K562 (cell line): ENCODE data around the gene PDGFD. TPM values are rescaled to one million over a fixed set of nuclear protein-coding genes. Genes with fewer than 3 reads are reported as not detected.

ENCODE experiments used
- ATAC-seq: fragments of 200-7000 bp; cut with Tn5 transposase; 3 replicates; pipeline ENCODE4 v1.9.1; 2020; ENCODE audit warnings: moderate library complexity
- BruUV-seq: library from RNA; stranded (reverse); fragments of 400-500 nt; replicated peaks from 2 replicates; lab custom pipeline; 2021; lab: Mats Ljungman, UMichigan
- CTCF ChIA-PET: fragments of 300-600 bp; formaldehyde crosslinking; extraction: SDS; loops from one replicate; lab custom pipeline; 2021; ENCODE audit warnings: low intra/inter-chr PET ratio; lab: Yijun Ruan, JAX
- POLR2A ChIA-PET: fragments of 300-600, 350-650 bp; sonication (Branson Sonifier 250); formaldehyde crosslinking; extraction: SDS; loops from one replicate; lab custom pipeline; 2021; ENCODE audit warnings: antibody characterized with exemption, inconsistent platforms; lab: Yijun Ruan, JAX
- DNase-seq, 4 experiments: peaks; one replicate each; pipeline versions ENCODE4 v3.0.0 to v3.0.0-alpha.2; 2011 to 2018; ENCODE audit warnings: low spot score in 3 of 4, mixed read lengths in 3 of 4; ENCODE audit errors: extremely low read depth in 1 of 4
- FAIRE-seq: peaks from 2 replicates; lab custom pipeline; 2011; peaks lifted over from hg19 to GRCh38; lab: Jason Lieb, UNC
- H2AFZ ChIP-seq: 2 replicates; pipeline ENCODE4 v1.6.0; 2011; ENCODE audit warnings: low read depth, low read length, control low read depth, inconsistent platforms
- H3K27ac ChIP-seq: fragments of 200-600 bp; 3 replicates; pipeline ENCODE4 v1.8.0; 2011; ENCODE audit warnings: low read depth, mild to moderate bottlenecking, control low read depth, inconsistent platforms, low read length, moderate library complexity, mixed read lengths; ENCODE audit errors: extremely low read depth
- H3K27me3 ChIP-seq, 2 experiments: fragments of 300-600 bp in 1 of 2; 2 replicates in 1 of 2; 3 replicates in 1 of 2; pipeline versions ENCODE4 v1.6.0 to v1.8.0; 2011; ENCODE audit warnings: inconsistent platforms in 2 of 2, low read length in 2 of 2, mild to moderate bottlenecking in 1 of 2, mixed read lengths in 1 of 2, moderate library complexity in 1 of 2; ENCODE audit not compliant: control insufficient read depth in 2 of 2, insufficient read depth in 2 of 2
- H3K36me3 ChIP-seq: fragments of 300-600 bp; 3 replicates; pipeline ENCODE4 v1.8.0; 2011; ENCODE audit warnings: mild to moderate bottlenecking, low read length, inconsistent platforms; ENCODE audit not compliant: control insufficient read depth, insufficient read depth
- H3K4me1 ChIP-seq, 2 experiments: fragments of 200-600 bp in 1 of 2; replicated peaks in 1 of 2; 2 replicates in 1 of 2; 3 replicates in 1 of 2; pipeline versions ENCODE4 v1.5.1 to v1.8.0; 2011; ENCODE audit warnings: inconsistent platforms in 2 of 2, low read length in 2 of 2, mild to moderate bottlenecking in 1 of 2, mixed read lengths in 1 of 2, moderate library complexity in 1 of 2; ENCODE audit not compliant: control insufficient read depth in 2 of 2, insufficient read depth in 2 of 2
- H3K4me2 ChIP-seq: 2 replicates; pipeline ENCODE4 v1.6.1; 2011; ENCODE audit warnings: low read length, control low read depth, inconsistent platforms, mixed read lengths; ENCODE audit not compliant: insufficient read depth
- H3K4me3 ChIP-seq: fragments of 200-600 bp; sonication (generic), shearing (Covaris generic); 2 replicates; pipeline ENCODE4 v1.5.1; 2016; ENCODE audit warnings: control low read depth, inconsistent platforms
- H3K79me2 ChIP-seq: fragments of 200-600 bp; 3 replicates; pipeline ENCODE4 v1.8.0; 2011; ENCODE audit warnings: low read length, inconsistent platforms; ENCODE audit not compliant: control insufficient read depth, insufficient read depth
- H3K9ac ChIP-seq, 2 experiments: 2 replicates each; pipeline versions ENCODE4 v1.6.0 to v1.6.1; 2011; ENCODE audit warnings: low read depth in 2 of 2, low read length in 2 of 2, control low read depth in 1 of 2, inconsistent platforms in 1 of 2, mild to moderate bottlenecking in 1 of 2, mixed read lengths in 1 of 2; ENCODE audit not compliant: insufficient read depth in 1 of 2
- H3K9me1 ChIP-seq: one replicate; pipeline ENCODE4 v1.6.0; 2011; ENCODE audit warnings: inconsistent platforms, mild to moderate bottlenecking, low read length, moderate library complexity; ENCODE audit not compliant: control insufficient read depth, insufficient read depth
- H3K9me3 ChIP-seq: replicated peaks from 2 replicates; pipeline ENCODE4 v1.5.1; 2011; ENCODE audit warnings: low read depth, low read length, inconsistent platforms; ENCODE audit not compliant: control insufficient read depth, insufficient read depth
- H4K20me1 ChIP-seq: replicated peaks from 2 replicates; pipeline ENCODE4 v1.6.1; 2011; ENCODE audit warnings: low read length, inconsistent platforms, mixed read lengths; ENCODE audit not compliant: control insufficient read depth, insufficient read depth
- ARID2 ChIP-seq: fragments of 450-650 bp; IDR thresholded peaks from 2 replicates; pipeline ENCODE4 v1.6.1; 2017; ENCODE audit warnings: antibody characterized with exemption, mild to moderate bottlenecking
- DNMT1 ChIP-seq: fragments of 450-650 bp; IDR thresholded peaks from 2 replicates; pipeline ENCODE4 v1.6.1; 2016; ENCODE audit warnings: antibody characterized with exemption, mild to moderate bottlenecking
- HIVEP1 ChIP-seq: fragments of 250-450 bp; sonication (Bioruptor Pico); IDR thresholded peaks from 2 replicates; pipeline ENCODE4 v1.4.0; 2020; ENCODE audit warnings: mild to moderate bottlenecking
- ILK ChIP-seq: fragments of 450-650 bp; IDR thresholded peaks from 2 replicates; pipeline ENCODE4 v1.6.1; 2016; ENCODE audit warnings: missing genetic modification characterization, low read depth, mild to moderate bottlenecking, missing compliant biosample characterization, moderate library complexity, borderline replicate concordance
- IRF2 ChIP-seq: sonication (generic); formaldehyde crosslinking; IDR thresholded peaks from 2 replicates; pipeline ENCODE4 v1.8.1; 2022; ENCODE audit warnings: mild to moderate bottlenecking, missing genetic modification reagents
- JUNB ChIP-seq: fragments of 450-650 bp; formaldehyde crosslinking; conservative IDR thresholded peaks from 2 replicates; pipeline ENCODE4 v1.4.0; 2020; ENCODE audit warnings: mild to moderate bottlenecking
- MTA2 ChIP-seq: fragments of 450-650 bp; IDR thresholded peaks from 2 replicates; pipeline ENCODE4 v1.6.1; 2016; ENCODE audit warnings: low read depth
- NR1H2 ChIP-seq: sonication (generic); formaldehyde crosslinking; IDR thresholded peaks from 2 replicates; pipeline ENCODE4 v1.4.0; 2020; ENCODE audit warnings: mild to moderate bottlenecking, missing genetic modification reagents
- SRSF1 ChIP-seq: fragments of 200-400 bp; formaldehyde crosslinking; IDR thresholded peaks from 2 replicates; pipeline ENCODE4 v1.6.1; 2017; ENCODE audit warnings: mild to moderate bottlenecking, low read depth, low read length, moderate library complexity
- STAG1 ChIP-seq: sonication (generic); formaldehyde crosslinking; IDR thresholded peaks from 2 replicates; pipeline ENCODE4 v1.5.0; 2020; ENCODE audit warnings: missing genetic modification reagents, borderline replicate concordance
- TFE3 ChIP-seq: fragments of 450-650 bp; formaldehyde crosslinking; IDR thresholded peaks from 2 replicates; pipeline ENCODE4 v1.4.0; 2020; ENCODE audit warnings: mild to moderate bottlenecking, mixed read lengths
- U2AF2 ChIP-seq: fragments of 200-400 bp; formaldehyde crosslinking; optimal IDR thresholded peaks from 2 replicates; pipeline ENCODE3; 2017; ENCODE audit warnings: low read depth, mild to moderate bottlenecking, low read length
- ZKSCAN8 ChIP-seq: fragments of 200-800 bp; sonication (Bioruptor generic); IDR thresholded peaks from 2 replicates; pipeline ENCODE4 v1.6.1; 2016; ENCODE audit warnings: missing genetic modification characterization, missing compliant biosample characterization
- ZNF24 ChIP-seq: fragments of 450-650 bp; IDR thresholded peaks from 2 replicates; pipeline ENCODE4 v1.6.1; 2016
- ZNF282 ChIP-seq: sonication (generic); formaldehyde crosslinking; IDR thresholded peaks from 2 replicates; pipeline ENCODE4 v1.8.1; 2023; ENCODE audit warnings: missing genetic modification reagents
- ZNF445 ChIP-seq: fragments of 250-450 bp; sonication (Bioruptor Pico); IDR thresholded peaks from 2 replicates; pipeline ENCODE4 v1.4.0; 2020; ENCODE audit warnings: low read depth, mild to moderate bottlenecking, moderate library complexity
- ZNF586 ChIP-seq: fragments of 450-650 bp; formaldehyde crosslinking; conservative IDR thresholded peaks from 2 replicates; pipeline ENCODE4 v1.4.0; 2020; ENCODE audit warnings: mild to moderate bottlenecking, moderate library complexity
- WGBS: fragments of 100-300 bp; shearing (Covaris generic); methylation state at CpG from one replicate; pipeline ENCODE4 v1.1.6; 2016; ENCODE audit warnings: low coverage, mixed read lengths; ENCODE audit not compliant: insufficient coverage; ENCODE audit errors: missing lambda C conversion rate; 5-methylcytosine and 5-hydroxymethylcytosine counted together
- in situ Hi-C: fragments of 300-500 bp; cut with MboI; formaldehyde crosslinking; loops from 4 replicates; pipeline ENCODE4 v1.15.0; 2018; ENCODE audit warnings: inconsistent platforms, mixed read lengths
- intact Hi-C: fragments of 100-400 bp; cut with micrococcal nuclease; formaldehyde crosslinking; loops from 2 replicates; pipeline ENCODE4 v1.14.2; 2022
- polyA plus RNA-seq, 8 experiments: library from polyadenylated mRNA; depleted of rRNA in 4 of 8; stranded (reverse) in 5 of 8; unstranded in 3 of 8; fragments of >200 nt; fragmentation: Nextera tagmentation in 2 of 8; fragmentation: Illumina TruSeq in 1 of 8; extraction: Ambion mirVana in 2 of 8; extraction: Trizol in 1 of 8; gene quantifications; 2 replicates each; pipeline versions ENCODE4 v1.2.1 to v1.2.3, GENCODE V29; 2011 to 2014; ENCODE audit warnings: inconsistent platforms in 1 of 8, missing spikeins in 1 of 8
- total RNA-seq, 7 experiments: library from RNA; depleted of rRNA in 6 of 7; stranded (reverse); fragments of >200 nt in 6 of 7; fragmentation: Illumina TruSeq in 2 of 7; extraction: Trizol in 2 of 7; gene quantifications; 2 replicates each; pipeline versions ENCODE4 v1.2.1 to v1.2.3, GENCODE V29; 2011 to 2021; ENCODE audit warnings: low replicate concordance in 1 of 7

PDGFD gene
- total and polyA plus RNA-seq, 9 of the 15 experiments (the other 6 are each of a cell fraction or from before 2014, with no cell fraction given) = 0.11 TPM; not detected in 8

GRCh38 chr11:103968685-103969084 is 195.3 kb downstream of the PDGFD start:
- intact Hi-C loops = no loop called here
- H3K9ac ChIP-seq = no peak overlapping the region
- H3K27me3 ChIP-seq = no peaks in the 10 kb centered on the region
- H3K36me3 ChIP-seq = no peaks in the 10 kb centered on the region
- 0% methylated on average over 3 of the region's 3 CpGs for WGBS
- no peaks in the 10 kb centered on the region for H3K79me2 ChIP-seq
- no peaks in the 10 kb centered on the region for H3K4me1 ChIP-seq
- TF ChIP-seq IRF2 = no peak
- H3K9me1 ChIP-seq = no peaks in the 10 kb centered on the region
- H4K20me1 ChIP-seq = no peaks in the 10 kb centered on the region
- no peaks in the 10 kb centered on the region for H3K9me3 ChIP-seq
- no peak overlapping the region for H2AFZ ChIP-seq
- H3K4me3 ChIP-seq = no peak overlapping the region
- no peak overlapping the region for H3K27ac ChIP-seq
- ChIA-PET CTCF (no interaction called here), POLR2A (no interaction called here)
- FAIRE-seq (no peak), DNase-seq (no peak), ATAC-seq (no peak)
- no TSS peak for BruUV-seq
- in situ Hi-C loops = no loop called here
- H3K4me2 ChIP-seq = no peak overlapping the region

- Histone ChIP-seq H3K9ac (no peak overlapping the region), H3K27ac (no peak overlapping the region), H2AFZ (no peak overlapping the region), H3K79me2 (no peaks in the 10 kb centered on the region), H3K9me1 (no peaks in the 10 kb centered on the region), H3K27me3 (no peaks in the 10 kb centered on the region), H3K4me2 (no peak overlapping the region), H3K4me3 (no peak overlapping the region), H3K36me3 (no peaks in the 10 kb centered on the region), H3K4me1 (no peaks in the 10 kb centered on the region), H4K20me1 (no peaks in the 10 kb centered on the region), H3K9me3 (no peaks in the 10 kb centered on the region)
- FAIRE-seq = no peak
- no peak for DNase-seq
- intact Hi-C loops (no loop called here), in situ Hi-C loops (no loop called here)
- 0% methylated on average over 8 of the region's 8 CpGs for WGBS
- ATAC-seq = no peak
- POLR2A ChIA-PET = no interaction called here
- BruUV-seq = no TSS peak
- CTCF ChIA-PET = no interaction called here
- TF ChIP-seq ARID2 (no peak), SRSF1 (no peak), MTA2 (no peak), DNMT1 (no peak), U2AF2 (no peak), ZNF24 (no peak), ILK (tag) (no peak), ZKSCAN8 (CRISPR knock-in tag) (no peak), NR1H2 (CRISPR knock-in tag) (no peak), ZNF282 (no peak), JUNB (CRISPR knock-in tag) (no peak), ZNF445 (CRISPR knock-in tag) (no peak), TFE3 (CRISPR knock-in tag) (no peak), STAG1 (CRISPR knock-in tag) (no peak), HIVEP1 (CRISPR knock-in tag) (no peak), ZNF586 (CRISPR knock-in tag) (no peak)
These were observed 196.0 kb downstream of the PDGFD start for GRCh38 chr11:103967985-103968384.
